ENCODE data around the gene ARID1B.
"Not testable (repeated sequence)": the region's sequence is repeated elsewhere in the genome, so short reads cannot be mapped to it uniquely, and the experiment has no call there.

ARID1B gene

DNA sequence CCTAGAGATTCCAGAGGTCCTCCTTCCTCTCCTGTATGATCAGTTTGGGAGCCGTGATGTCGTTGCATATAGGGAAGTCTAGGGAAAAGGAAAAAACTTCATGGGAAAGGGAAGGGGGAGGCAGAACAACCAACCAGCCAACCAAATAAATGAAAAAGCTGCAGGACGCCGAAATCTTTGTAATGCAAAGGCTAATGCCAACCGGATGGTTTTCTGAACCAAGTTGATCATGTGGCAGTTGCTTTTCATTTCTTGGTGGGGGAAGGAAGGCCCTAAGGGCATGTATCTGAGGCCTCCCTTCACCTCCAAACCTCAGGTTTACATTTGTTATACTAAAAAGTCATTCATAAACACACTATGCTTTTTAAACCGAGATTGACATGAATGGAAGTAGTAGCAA, 167.2 kb downstream of the ARID1B start:
- DNase-seq: no peak

DNA sequence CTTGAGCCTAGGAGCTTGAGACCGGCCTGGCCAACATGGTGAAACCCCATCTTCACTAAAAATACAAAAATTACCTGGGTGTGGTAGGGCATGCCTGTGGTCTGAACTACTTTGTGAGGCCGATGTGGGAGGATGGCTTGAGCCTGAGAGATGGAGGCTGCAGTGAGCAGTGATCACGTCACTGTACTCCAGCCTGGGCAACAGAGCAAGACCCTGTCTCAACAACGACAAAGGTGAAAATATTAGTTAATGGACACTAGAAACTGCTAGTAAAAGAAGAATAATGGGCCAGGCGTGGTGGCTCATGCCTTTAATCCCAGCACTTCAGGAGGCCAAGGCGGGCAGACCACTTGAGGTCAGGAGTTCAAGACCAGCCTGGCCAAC, 168.6 kb downstream of the ARID1B start:
- not testable (repeated sequence) for DNase-seq

GRCh38 chr6:156946370-156946936, 169.3 kb downstream of the ARID1B start:
- DNase-seq: no peak

DNA sequence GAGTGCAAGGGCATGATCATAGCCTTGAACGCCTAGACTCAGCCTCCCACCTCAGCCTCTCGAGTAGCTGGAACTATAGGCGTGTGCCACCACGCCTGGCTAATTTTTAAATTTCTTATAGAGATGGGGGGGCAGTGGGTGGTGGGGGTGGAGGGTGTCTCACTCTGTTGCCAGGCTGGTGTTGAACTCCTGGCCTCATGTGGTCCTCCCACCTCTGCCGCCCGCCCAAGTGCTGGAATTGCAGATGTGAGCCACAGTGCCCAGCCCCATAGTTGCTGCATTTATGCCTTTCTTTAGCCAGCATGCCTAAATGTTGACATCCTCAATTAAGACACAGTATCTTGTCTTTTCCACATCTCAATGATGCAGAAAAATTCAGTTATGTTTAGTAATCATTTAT, 171.1 kb downstream of the ARID1B start:
- DNase-seq: no peak

DNA sequence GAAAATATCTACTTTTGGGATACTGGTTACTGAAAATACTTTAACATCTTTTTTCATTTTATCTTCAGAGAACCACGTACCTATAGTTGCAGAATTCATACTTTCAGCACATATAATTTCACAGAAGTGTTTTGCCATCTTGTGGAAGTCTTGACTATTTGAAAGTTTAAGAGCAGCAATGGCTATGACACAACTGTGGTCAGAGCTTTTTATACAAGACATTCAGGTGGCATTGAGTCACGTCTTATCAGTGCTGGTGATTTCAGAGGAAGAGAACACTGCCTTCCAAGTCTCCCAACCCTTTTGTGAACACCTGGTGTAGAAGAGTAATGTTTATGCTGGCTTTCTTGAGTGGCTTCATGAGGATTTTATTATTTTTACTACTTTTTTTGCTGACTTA, 171.6 kb downstream of the ARID1B start:
- no peak for DNase-seq

DNA sequence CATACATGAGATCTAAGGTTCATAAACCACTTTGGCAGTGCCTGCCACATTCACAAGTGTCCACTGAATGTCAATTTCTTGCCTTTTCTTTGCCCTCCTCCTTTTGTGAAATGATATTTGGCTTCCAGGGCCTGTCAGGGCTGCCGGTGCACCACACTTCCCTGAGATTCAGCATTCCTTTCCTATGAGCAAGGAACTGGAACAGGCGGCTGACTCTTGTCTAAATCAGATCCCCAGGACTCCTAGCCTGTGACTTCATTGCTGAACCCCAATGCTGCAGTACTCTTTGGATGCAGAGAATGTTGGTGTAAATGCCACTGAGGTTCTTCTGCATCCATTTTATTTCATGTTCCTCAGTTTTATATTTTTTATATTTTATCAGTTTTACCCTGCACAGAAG, 172.2 kb downstream of the ARID1B start:
- no peak for DNase-seq

DNA sequence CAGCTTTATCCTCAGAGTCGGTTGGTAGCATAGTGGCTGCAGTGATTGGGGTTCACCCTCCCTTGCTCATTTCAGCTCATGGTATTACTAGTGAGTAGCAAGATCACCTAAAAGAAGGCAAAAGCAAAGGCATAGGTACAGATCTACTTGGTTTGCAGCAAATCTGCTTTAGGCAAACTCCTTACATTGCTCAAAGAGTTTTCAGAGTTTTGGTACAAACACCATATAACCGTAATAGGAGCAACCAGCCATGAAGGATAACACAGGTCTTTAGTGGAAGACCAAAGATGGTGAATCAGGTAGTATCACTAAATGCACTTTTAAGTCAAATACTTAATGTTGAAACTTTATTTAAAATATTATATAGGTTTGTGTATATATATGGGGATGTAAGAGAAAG, 172.9 kb downstream of the ARID1B start:
- DNase-seq: no peak

DNA sequence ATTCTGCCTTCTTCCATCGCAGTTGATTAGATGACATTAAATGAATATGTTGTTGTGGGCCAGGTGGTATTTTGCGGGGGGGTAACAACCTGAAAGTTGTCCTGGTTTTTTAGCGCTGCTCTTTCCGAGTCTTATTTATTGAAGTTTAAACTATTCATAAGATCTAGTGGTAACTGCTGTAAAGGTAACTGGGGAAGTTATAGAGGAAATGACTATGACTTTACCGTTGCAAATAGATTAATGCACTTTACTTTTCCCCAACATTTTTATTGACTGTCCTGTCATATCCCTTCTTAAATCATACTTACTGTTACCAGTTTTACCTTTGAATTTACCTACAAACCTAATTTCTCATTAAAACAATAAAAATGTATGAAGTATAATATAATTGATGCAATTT, 173.4 kb downstream of the ARID1B start:
- no peak for DNase-seq

- no peak for DNase-seq
Observed at GRCh38 chr6:156952401-156952800, 175.2 kb downstream of the ARID1B start.

DNA sequence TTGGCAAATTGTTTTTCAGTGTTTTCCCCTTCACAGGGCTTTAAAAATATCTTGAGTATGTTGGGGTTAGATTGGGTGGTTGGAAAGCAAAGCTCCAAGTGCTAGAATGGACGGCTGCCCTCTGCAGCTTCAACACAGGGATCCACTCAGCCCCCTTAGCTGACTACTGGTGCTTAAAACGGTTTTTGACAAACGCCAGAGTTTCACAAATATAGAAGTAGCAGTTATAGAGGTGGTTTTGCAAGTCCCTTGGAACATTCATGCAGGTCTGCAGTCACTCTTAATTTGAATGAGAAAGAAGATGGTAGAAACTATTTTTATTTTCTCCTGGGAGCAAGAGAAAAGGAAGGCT, 175.9 kb downstream of the ARID1B start:
- no peak for DNase-seq

DNA sequence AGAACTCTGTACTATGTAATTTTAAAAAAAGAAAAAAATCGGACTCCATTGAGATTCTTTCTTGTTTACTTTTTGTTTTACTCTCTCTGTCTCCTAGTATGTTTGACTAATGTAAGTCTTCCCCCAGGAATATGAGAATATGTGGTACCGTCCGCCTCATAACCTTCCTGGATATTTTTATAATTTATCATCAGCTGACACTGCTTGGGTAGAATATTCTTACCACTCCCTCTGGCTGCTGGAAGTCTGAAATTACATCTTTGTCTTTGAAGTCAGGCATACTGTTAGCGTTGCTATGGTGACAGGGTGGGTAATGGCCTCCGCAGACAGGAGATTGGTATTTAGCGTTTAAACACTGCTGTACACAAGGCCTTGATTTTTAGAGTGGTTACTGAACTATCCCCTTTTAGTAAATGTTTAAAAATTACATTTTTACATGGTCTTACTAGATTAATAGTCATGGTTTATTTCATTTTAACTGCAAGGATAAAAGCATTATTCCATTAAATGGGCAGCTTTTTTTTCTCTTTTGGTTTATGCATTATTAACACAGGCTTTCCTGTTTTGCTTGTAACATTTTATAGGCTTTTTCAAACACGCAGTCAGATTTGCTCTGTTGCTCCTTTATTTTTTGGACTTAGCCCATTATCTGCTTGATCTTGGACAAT, 176.4 kb downstream of the ARID1B start:
- DNase-seq: no peak

DNA sequence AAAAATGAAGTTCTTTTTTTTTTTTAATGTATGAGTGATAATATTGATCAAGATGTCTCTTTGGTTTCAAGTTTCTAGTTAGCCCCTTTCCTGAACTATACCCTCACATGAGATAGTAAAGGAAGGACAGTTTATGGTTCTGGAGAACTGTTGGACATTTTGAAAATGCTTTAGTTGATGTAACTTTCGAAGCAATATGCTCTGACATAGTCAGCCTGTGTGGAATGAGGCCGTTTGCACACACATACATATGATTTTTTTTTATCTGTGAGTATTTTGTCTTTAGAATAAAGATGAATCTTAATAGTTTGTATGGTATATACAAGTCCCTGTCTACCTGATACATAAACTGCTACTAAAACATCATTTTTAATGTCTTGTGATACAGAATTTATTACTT, 177.0 kb downstream of the ARID1B start:
- DNase-seq: no peak

GRCh38 chr6:156954816-156955215, 177.6 kb downstream of the ARID1B start:
- DNase-seq: no peak

DNA sequence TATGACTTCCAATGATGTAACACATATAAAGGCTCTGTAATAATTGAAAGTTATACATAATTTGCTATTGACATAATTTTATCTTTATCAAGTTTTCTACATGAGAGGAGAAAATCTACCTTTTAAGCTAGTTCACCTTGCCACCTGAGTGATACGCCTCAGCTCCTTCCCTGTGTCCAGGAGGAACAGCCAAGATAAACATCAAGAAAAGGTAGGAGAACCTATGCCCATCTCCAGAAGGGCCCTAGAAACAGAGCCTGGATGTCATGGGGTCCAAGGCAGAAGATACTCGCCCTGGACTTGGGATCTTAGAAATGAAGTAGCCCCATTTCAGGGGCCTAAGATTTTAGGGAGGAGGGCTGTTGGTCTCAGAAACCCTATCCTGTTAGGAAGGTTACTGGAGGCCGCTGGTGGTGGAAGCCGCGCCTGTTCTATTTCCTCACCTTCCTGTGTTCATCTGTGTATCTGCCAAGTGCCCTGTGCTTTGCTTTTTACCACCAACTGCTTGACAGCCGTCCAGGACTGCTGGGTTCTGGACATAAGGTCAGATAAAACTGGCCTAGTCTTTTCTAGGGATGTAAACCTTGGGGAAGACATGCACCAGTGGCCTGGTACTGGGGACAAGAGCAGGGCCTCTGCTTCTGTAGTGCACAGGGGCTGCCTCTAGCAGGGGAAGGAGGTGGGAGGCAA, 178.5 kb downstream of the ARID1B start:
- DNase-seq: peak; percentile 36 to 67

- DNase-seq: no peak
Observed at GRCh38 chr6:156956286-156956685, 179.1 kb downstream of the ARID1B start.

- no peak for DNase-seq
Observed at GRCh38 chr6:156957931-156958547, 180.9 kb downstream of the ARID1B start.

DNA sequence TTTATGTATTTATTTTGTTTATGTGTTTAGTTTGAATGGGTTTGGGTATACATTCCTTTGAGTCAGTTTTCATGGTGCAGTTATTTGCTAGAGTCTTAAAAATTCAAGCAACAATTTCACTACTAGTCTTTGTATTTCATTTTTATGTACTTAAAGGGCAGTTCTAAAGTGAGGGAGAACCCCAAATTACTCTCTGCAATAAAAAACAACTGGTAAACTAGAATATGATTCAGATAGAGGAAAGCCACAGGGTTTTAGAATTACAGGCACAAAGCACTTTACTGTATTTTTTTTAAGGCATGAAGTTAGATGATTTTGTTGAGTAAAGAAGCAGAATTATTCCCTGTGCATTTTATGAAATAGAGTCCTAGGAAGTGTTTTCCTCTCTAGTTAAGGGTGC, 183.3 kb downstream of the ARID1B start:
- no peak for DNase-seq

- DNase-seq: no peak
Observed at GRCh38 chr6:156961282-156961892, 184.2 kb downstream of the ARID1B start.

GRCh38 chr6:156963712-156964700, 186.8 kb downstream of the ARID1B start:
- no peak for DNase-seq

DNA sequence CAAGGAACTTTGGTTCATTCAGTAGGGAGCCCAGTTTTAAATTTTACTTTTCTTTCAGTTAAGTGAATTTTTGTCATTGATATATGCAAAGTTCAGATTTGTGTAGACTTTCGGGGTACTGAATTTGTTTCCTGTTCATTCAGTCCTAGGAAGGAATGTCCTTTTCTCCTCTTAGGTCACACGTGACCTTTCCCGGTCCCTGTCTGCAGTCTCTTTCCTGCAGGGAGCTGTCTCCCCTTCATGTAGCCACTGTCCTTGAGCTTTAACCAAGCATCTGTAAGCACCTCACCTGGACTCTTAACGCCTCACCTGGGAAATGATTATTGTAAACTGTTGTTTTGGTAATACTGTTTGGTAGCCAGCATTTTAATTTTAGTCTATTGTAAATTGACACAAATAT, 190.7 kb downstream of the ARID1B start:
- DNase-seq: no peak

- no peak for DNase-seq
Observed at GRCh38 chr6:156969233-156969632, 192.1 kb downstream of the ARID1B start.

- no peak for DNase-seq
Observed at GRCh38 chr6:156970595-156971112, 193.5 kb downstream of the ARID1B start.
